Right atrium auricular region (tissue), 2 donors: ENCODE measurements around the gene TRPC3. TPM values are rescaled to one million over a fixed set of nuclear protein-coding genes. Genes with fewer than 3 reads are reported as not detected.
A peak's percentile ranks its signal among the peaks of the same experiment; 100 is the strongest.

ENCODE experiments used
- DNase-seq: peaks from one replicate; pipeline ENCODE4 v3.0.0-alpha.2; 2019; ENCODE audit warnings: low spot score
- H3K27ac ChIP-seq, 2 donors: fragments of 200-600 bp; sonication (generic); 1 replicate in 1 of 2; 2 replicates in 1 of 2; pipeline ENCODE4 v1.5.1; 2016 to 2019
- H3K27me3 ChIP-seq, 2 donors: fragments of 200-600 bp; sonication (generic); one replicate each; pipeline versions ENCODE4 v1.5.1 to v1.6.0; 2017 to 2019
- H3K36me3 ChIP-seq: fragments of 200-600 bp; sonication (generic); one replicate; pipeline ENCODE4 v1.5.1; 2016
- H3K4me1 ChIP-seq, 2 donors: fragments of 200-600 bp; sonication (generic); one replicate each; pipeline versions ENCODE4 v1.5.1 to v1.6.0; 2017 to 2019
- H3K4me3 ChIP-seq, 2 donors: fragments of 200-600 bp; sonication (generic); 1 replicate in 1 of 2; 2 replicates in 1 of 2; pipeline ENCODE4 v1.5.1; 2017 to 2019; ENCODE audit warnings: mild to moderate bottlenecking in 1 of 2, moderate library complexity in 1 of 2
- H3K9me3 ChIP-seq, 2 donors: fragments of 200-600 bp; sonication (generic); one replicate each; pipeline ENCODE4 v1.5.1; 2019
- total RNA-seq, 2 donors: library from RNA; depleted of rRNA; stranded (reverse); fragments of >200 nt; gene quantifications; one replicate each; pipeline ENCODE4 v1.1.0, GENCODE V29; 2016
- TF ChIP-seq, protein P1 (sequence below), 2 donors: fragments of 200-600 bp; sonication (generic); IDR thresholded peaks; one replicate each; pipeline ENCODE4 v1.5.1; 2019; ENCODE audit warnings: antibody characterized with exemption in 2 of 2

Gene TRPC3
- total RNA-seq: under 1 TPM; 0.15 to 0.63 TPM

DNA sequence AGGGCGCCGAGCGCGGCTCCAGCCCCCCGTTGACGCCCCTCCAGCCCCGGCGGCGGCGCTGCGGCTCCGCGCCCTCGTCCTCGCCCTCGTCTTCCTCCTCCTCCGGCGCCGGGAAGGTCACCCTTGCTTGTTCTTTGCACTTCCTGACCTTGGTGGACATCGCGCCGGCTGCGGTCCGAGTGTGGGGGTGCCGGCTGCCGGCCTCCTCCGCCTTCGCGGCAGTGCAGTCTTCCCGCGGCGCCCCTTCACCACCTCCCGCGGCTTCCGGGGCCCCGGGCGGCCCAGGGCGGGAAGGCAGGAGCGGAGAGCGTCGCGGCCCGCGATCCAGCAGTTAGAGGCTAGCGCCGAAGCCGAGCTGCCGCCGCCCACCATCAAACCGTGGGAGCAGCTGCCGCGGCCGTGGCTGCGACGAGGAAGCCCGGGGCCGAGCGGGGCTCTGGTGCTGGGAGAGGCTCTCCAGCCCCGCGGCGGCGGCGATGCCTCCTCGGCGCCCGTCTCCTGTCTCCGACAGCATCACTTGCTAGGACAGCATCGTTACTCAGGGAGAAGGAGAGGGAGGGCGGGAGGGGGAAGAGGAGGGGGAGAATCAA is at the start of gene TRPC3:
Gene TRPC3 (minus strand): TSS at position 540 of the 590 bp plus-strand sequence. CDS start 380 bp downstream, at position 160.
- TF ChIP-seq, protein P1, sequence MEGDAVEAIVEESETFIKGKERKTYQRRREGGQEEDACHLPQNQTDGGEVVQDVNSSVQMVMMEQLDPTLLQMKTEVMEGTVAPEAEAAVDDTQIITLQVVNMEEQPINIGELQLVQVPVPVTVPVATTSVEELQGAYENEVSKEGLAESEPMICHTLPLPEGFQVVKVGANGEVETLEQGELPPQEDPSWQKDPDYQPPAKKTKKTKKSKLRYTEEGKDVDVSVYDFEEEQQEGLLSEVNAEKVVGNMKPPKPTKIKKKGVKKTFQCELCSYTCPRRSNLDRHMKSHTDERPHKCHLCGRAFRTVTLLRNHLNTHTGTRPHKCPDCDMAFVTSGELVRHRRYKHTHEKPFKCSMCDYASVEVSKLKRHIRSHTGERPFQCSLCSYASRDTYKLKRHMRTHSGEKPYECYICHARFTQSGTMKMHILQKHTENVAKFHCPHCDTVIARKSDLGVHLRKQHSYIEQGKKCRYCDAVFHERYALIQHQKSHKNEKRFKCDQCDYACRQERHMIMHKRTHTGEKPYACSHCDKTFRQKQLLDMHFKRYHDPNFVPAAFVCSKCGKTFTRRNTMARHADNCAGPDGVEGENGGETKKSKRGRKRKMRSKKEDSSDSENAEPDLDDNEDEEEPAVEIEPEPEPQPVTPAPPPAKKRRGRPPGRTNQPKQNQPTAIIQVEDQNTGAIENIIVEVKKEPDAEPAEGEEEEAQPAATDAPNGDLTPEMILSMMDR (IDR thresholded peaks at IDR 0.05): no peak
- Histone ChIP-seq H3K27ac (peak within 1 kb of the TSS in 1 of 2 donors; percentile 3), H3K9me3 (no peaks in the 10 kb centered on the region), H3K4me1 (peaks cover 0 to 25% of the 10 kb centered on the region in 2 donors), H3K4me3 (peak within 1 kb of the TSS; percentile 47 to 61), H3K36me3 (no peaks in the 10 kb centered on the region), H3K27me3 (no peaks in the 10 kb centered on the region)
- DNase-seq: no peak

DNA sequence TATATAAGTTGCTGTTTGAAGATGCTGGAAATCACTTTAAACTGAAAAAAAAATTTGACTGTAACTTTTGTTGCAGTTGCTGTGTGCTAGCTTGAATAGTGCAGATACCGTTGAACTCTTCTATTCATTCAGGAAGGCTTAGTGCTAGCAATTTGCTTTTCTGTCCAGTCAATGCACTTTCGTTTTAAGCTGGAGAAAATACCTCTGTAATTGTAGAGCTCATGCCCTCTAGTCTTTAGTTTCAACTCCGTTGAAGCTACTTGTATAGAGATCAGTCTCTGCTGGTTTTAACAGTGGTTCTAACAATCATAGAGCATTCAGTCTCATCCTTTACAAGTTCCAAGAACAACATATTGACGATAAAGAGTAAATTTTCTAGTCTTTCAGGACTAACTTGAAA is 49.0 kb upstream of the TRPC3 start:
- TF ChIP-seq, protein P1 (IDR thresholded peaks at IDR 0.05): no peak
- no peak overlapping the region for H3K4me3 ChIP-seq
- DNase-seq: no peak
- H3K27ac ChIP-seq: no peak overlapping the region
- H3K27me3 ChIP-seq: no peaks in the 10 kb centered on the region
- H3K4me1 ChIP-seq: no peaks in the 10 kb centered on the region
- H3K36me3 ChIP-seq: no peaks in the 10 kb centered on the region
- H3K9me3 ChIP-seq: no peaks in the 10 kb centered on the region

DNA sequence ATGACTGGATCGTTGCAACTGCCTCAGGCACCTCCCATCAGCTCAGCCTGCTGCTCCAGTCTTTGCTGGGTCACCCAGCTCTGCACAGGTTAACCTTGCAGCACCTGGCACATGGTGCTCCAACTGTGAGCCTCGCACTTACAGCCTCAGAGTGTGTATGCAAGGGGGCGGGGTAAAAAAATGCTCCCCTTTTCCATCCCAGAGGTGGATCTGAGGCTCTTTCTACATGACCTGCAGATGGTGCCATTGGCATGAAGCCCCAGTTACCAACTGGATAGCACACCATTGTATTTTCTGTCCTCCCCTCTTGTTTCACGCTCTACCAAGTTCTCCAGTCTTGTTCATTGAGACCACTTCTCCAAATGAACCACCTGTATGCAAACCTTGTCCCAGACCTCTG is 46.2 kb upstream of the TRPC3 start:
- DNase-seq: no peak
- no peak overlapping the region for H3K4me3 ChIP-seq
- H3K27ac ChIP-seq: no peak overlapping the region
- TF ChIP-seq, protein P1 (IDR thresholded peaks at IDR 0.05): peak; percentile 14 to 61
- no peaks in the 10 kb centered on the region for H3K27me3 ChIP-seq
- no peaks in the 10 kb centered on the region for H3K36me3 ChIP-seq
- H3K9me3 ChIP-seq: no peaks in the 10 kb centered on the region
- H3K4me1 ChIP-seq: no peaks in the 10 kb centered on the region

DNA sequence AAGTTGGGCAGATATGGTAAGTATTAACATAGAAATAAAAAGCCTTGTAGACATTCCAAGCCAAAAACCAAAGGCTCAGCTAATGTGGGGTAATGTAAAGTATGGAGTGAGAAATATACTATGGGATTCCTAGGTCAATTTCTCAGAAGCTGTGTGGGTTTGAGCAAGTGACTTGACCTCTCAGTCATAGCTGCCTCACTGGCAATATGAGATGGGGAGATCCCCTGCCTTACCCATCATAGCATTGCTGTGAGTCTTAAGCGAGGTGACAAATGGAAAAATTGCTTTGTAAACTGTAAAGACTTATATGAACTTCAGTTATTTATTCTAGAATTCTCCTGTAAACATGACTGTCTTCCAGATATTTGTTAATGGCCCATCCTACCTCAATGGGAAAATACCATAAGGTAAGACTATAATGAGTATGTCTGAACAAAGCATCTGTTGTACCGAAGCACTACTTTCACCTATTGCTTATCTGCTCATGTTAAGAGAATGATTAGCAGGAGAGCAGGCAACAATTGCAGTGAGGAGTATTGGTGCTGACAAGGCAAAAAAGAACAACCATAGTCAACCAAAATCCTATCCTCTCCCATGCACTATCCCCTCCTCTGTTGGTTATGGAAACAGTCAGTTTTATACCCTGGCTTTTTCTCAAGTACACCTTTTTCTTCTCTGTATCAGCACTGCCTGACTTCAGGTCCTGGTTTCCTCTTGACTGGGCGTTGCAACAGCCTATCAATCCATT is 44.1 kb upstream of the TRPC3 start:
- H3K27ac ChIP-seq: no peak overlapping the region
- no peak for DNase-seq
- H3K27me3 ChIP-seq: no peaks in the 10 kb centered on the region
- TF ChIP-seq, protein P1 (IDR thresholded peaks at IDR 0.05): no peak
- no peak overlapping the region for H3K4me3 ChIP-seq
- no peaks in the 10 kb centered on the region for H3K9me3 ChIP-seq
- no peaks in the 10 kb centered on the region for H3K36me3 ChIP-seq
- H3K4me1 ChIP-seq: no peaks in the 10 kb centered on the region

DNA sequence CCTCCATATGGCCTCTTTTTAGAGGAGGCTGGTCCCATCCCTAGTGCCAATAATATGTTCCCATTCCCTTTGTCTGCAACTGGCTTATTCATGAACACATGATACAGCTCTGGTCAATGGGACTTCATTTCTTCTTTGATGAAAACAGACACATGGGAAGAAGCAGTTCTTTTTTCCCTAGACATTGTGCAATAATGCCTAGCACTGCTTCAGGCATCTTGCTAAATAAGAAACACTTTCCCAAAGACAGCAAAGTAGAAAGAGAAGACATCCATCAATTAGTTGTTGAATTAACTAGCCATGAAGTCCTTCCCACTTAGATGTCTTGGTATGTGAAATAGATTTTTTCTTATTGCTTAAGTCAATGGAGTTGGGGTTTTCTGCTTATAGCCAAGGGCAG is 40.1 kb upstream of the TRPC3 start:
- no peaks in the 10 kb centered on the region for H3K9me3 ChIP-seq
- H3K27ac ChIP-seq: no peak overlapping the region
- H3K36me3 ChIP-seq: no peaks in the 10 kb centered on the region
- no peaks in the 10 kb centered on the region for H3K27me3 ChIP-seq
- H3K4me1 ChIP-seq: no peaks in the 10 kb centered on the region
- no peak overlapping the region for H3K4me3 ChIP-seq
- no peak for DNase-seq
- TF ChIP-seq, protein P1 (IDR thresholded peaks at IDR 0.05): no peak
